ENCODE results near the gene ZFP36.
A peak's percentile ranks its signal among the peaks of the same experiment; 100 is the strongest.
"Not testable (repeated sequence)": the region's sequence is repeated elsewhere in the genome, so short reads cannot be mapped to it uniquely, and the experiment has no call there.

ZFP36 gene

GRCh38 chr19:39438270-39438934, 31.8 kb downstream of the ZFP36 start:
- H3K27ac ChIP-seq = no peak overlapping the region
- TF ChIP-seq CTCF (conservative IDR thresholded peaks at IDR 0.05) = no peak

- peak overlapping the region; percentile 95 for H3K27ac ChIP-seq
- no peak for TF ChIP-seq CTCF (conservative IDR thresholded peaks at IDR 0.05)
These were observed 38.0 kb downstream of the ZFP36 start for GRCh38 chr19:39444598-39445195.

GRCh38 chr19:39445196-39446111, 38.8 kb downstream of the ZFP36 start, which contains the start of gene SUPT5H:
Gene SUPT5H, plus strand, starts transcription at chr19:39445582. Its CDS starts 309 bp downstream, at chr19:39445891.
- H3K27ac ChIP-seq = peak within 1 kb of the TSS; percentile 95
- no peak for TF ChIP-seq CTCF (conservative IDR thresholded peaks at IDR 0.05)

GRCh38 chr19:39446365-39447084, 39.9 kb downstream of the ZFP36 start:
- peak overlapping the region; percentile 95 for H3K27ac ChIP-seq
- no peak for TF ChIP-seq CTCF (conservative IDR thresholded peaks at IDR 0.05)

- TF ChIP-seq CTCF (conservative IDR thresholded peaks at IDR 0.05) = no peak
- peak overlapping the region; percentile 95 for H3K27ac ChIP-seq
These were observed 41.6 kb downstream of the ZFP36 start for GRCh38 chr19:39448271-39448670.

- TF ChIP-seq CTCF (conservative IDR thresholded peaks at IDR 0.05) = no peak
These were observed 42.6 kb downstream of the ZFP36 start for GRCh38 chr19:39449116-39449797.

GRCh38 chr19:39451257-39451656, 44.6 kb downstream of the ZFP36 start:
- not testable (repeated sequence) for H3K27ac ChIP-seq

More at GRCh38 chr19:39449116-39449797, 42.6 kb downstream of the ZFP36 start:
- no peak overlapping the region for H3K27ac ChIP-seq

Measured in VCaP (cell line).